ENCODE results near the gene ZC3H15. TPM values are rescaled to one million over a fixed set of nuclear protein-coding genes. Genes with fewer than 3 reads are reported as not detected.

The ZC3H15 gene
- total RNA-seq, 1 donor from 2014 or later = 17.5 TPM

- TF ChIP-seq, protein P1, sequence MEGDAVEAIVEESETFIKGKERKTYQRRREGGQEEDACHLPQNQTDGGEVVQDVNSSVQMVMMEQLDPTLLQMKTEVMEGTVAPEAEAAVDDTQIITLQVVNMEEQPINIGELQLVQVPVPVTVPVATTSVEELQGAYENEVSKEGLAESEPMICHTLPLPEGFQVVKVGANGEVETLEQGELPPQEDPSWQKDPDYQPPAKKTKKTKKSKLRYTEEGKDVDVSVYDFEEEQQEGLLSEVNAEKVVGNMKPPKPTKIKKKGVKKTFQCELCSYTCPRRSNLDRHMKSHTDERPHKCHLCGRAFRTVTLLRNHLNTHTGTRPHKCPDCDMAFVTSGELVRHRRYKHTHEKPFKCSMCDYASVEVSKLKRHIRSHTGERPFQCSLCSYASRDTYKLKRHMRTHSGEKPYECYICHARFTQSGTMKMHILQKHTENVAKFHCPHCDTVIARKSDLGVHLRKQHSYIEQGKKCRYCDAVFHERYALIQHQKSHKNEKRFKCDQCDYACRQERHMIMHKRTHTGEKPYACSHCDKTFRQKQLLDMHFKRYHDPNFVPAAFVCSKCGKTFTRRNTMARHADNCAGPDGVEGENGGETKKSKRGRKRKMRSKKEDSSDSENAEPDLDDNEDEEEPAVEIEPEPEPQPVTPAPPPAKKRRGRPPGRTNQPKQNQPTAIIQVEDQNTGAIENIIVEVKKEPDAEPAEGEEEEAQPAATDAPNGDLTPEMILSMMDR (IDR thresholded peaks at IDR 0.05) = no peak
- H3K27ac ChIP-seq = peak overlapping the region; percentile 66 to 76
Measured at GRCh38 chr2:186544255-186544675, 58.2 kb downstream of the ZC3H15 start.

GRCh38 chr2:186546846-186547245, 60.8 kb downstream of the ZC3H15 start:
- no peak for DNase-seq (ENCODE audit: low spot score in 2 of 2)
- intact Hi-C loops (cut with DNase I) = no loop called here
- H3K27ac ChIP-seq = peak overlapping the region in 1 of 2 donors; percentile 41
- no peaks in the 10 kb centered on the region for H3K27me3 ChIP-seq
- no peak overlapping the region for H3K4me3 ChIP-seq
- TF ChIP-seq, protein P1 (IDR thresholded peaks at IDR 0.05) = no peak
- peaks cover 0 to 13% of the 10 kb centered on the region in 2 donors for H3K4me1 ChIP-seq
- H3K36me3 ChIP-seq = no peaks in the 10 kb centered on the region
- no peaks in the 10 kb centered on the region for H3K9me3 ChIP-seq

More at GRCh38 chr2:186544255-186544675, 58.2 kb downstream of the ZC3H15 start:
- no peaks in the 10 kb centered on the region for H3K27me3 ChIP-seq
- no peaks in the 10 kb centered on the region for H3K9me3 ChIP-seq
- H3K4me1 ChIP-seq = peaks cover 0 to 13% of the 10 kb centered on the region in 2 donors
- H3K36me3 ChIP-seq = no peaks in the 10 kb centered on the region
- DNase-seq (ENCODE audit: low spot score in 2 of 2) = no peak
- H3K4me3 ChIP-seq = no peak overlapping the region
- intact Hi-C loops (cut with DNase I) = no loop called here

DNA sequence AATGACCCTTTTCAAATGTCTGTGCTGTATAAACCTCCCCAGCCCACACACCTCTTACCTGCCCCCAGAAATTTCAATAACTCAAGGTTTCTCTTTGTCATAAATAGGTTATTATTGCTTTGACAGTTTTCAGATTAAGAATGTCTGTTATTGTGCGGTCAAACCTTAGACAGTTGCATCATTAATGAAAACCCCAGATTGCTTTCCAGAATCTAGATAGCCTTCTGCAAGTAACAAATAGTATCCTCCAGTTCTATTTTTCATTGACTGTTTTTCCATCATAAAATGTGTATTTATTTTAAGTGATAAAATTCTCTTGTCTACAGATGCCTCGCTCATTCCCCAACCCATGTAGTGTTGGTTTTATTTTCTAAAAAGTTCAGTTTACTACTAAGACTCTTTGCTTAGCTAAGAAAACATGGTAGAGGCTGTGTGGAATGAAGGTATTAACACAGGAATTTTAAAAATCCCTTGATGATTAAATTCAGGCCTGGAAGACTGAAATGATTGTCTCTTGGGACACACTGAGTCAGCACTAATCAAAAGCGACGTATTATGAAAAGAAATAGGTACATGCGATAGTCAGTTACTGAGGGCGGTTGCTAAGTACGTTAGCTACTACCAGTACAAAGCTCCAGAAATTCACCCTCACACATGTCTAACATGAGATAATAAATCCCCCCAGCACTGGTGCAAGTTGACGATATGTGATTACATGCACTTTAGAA, 65.4 kb downstream of the ZC3H15 start:
- Histone ChIP-seq H3K4me3 (no peak overlapping the region), H3K4me1 (no peaks in the 10 kb centered on the region), H3K9me3 (no peaks in the 10 kb centered on the region), H3K36me3 (no peaks in the 10 kb centered on the region), H3K27me3 (no peaks in the 10 kb centered on the region), H3K27ac (no peak overlapping the region)
- TF ChIP-seq, protein P1 (IDR thresholded peaks at IDR 0.05) = no peak
- intact Hi-C loops (cut with DNase I) = no loop called here
- DNase-seq (ENCODE audit: low spot score in 2 of 2) = no peak

DNA sequence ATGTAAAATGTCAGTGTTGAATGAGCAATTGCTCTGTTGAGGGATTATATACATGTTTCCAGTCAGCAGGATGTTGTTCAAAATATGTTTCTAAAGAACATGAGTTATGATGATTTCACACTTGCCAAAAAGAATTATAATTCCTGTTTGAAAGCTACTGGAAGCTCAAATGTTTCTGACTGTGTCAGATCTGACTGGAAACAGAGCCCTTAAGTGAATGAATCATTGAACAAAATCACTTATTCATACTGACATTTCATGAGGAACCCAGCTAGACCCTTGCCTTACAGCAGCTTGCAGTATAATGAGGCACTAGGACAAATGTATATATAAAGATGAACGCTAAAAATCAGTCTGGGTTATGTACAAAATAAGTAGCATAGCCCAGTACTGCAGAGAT, 68.4 kb downstream of the ZC3H15 start:
- Histone ChIP-seq H3K4me3 (no peak overlapping the region), H3K27ac (no peak overlapping the region), H3K36me3 (no peaks in the 10 kb centered on the region), H3K9me3 (no peaks in the 10 kb centered on the region), H3K4me1 (no peaks in the 10 kb centered on the region), H3K27me3 (no peaks in the 10 kb centered on the region)
- intact Hi-C loops (cut with DNase I) = no loop called here
- no peak for DNase-seq (ENCODE audit: low spot score in 2 of 2)
- TF ChIP-seq, protein P1 (IDR thresholded peaks at IDR 0.05) = no peak

DNA sequence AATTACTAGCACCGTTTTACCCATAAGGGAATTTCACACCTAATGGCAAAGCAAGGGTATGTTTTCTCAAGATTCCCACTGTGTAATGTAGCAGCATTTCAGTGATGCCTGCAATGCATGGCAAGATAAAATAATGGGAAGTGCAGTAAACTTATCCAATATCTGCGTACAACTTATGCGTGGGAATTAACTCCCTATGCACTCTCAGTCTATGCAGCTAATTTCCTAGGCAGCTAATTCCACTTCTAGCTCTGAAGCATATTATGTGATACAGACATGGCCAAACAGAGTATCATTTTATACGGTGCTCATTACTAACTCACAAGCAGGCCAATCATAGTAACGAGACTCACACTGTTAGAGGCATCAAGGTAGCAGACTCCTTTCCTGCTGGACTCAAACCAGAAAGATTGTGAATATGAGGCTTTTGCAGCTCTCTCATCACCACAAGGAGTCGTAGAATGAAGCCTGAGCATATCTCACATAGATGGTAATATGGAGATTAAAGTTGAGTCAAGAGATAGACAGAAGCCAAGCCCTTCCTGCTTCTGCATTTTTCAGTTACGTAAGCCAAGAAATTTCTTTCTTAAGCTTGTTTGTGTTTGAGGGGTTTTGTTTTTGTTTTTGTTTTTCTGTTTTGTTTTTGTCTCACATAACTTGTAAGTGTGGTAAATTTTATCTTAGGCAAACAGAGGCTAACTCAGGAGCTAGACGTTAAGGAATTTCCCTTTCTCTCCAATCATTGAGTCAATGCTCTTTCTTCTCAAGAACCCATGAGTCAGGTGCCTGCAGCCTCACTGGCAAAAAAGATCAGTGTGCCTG, 69.0 kb downstream of the ZC3H15 start:
- no peaks in the 10 kb centered on the region for H3K36me3 ChIP-seq
- H3K9me3 ChIP-seq = no peaks in the 10 kb centered on the region
- H3K27ac ChIP-seq = no peak overlapping the region
- intact Hi-C loops (cut with DNase I) = no loop called here
- H3K27me3 ChIP-seq = no peaks in the 10 kb centered on the region
- TF ChIP-seq, protein P1 (IDR thresholded peaks at IDR 0.05) = no peak
- DNase-seq (ENCODE audit: low spot score in 2 of 2) = no peak
- H3K4me3 ChIP-seq = no peak overlapping the region
- no peaks in the 10 kb centered on the region for H3K4me1 ChIP-seq
